H1 (cell line): ENCODE data around the gene CKB. TPM values are rescaled to one million over a fixed set of nuclear protein-coding genes. Genes with fewer than 3 reads are reported as not detected.

Source experiments
- CTCF ChIA-PET: fragments of 300-600 bp; sonication (Branson Sonifier 250); formaldehyde crosslinking; loops from one replicate; lab custom pipeline; 2021; ENCODE audit not compliant: partially characterized antibody; lab: Charles Lee
- POLR2A ChIA-PET: fragments of 300-600 bp; sonication (Branson Sonifier 250); formaldehyde crosslinking; loops from one replicate; lab custom pipeline; 2021; ENCODE audit warnings: inconsistent platforms; ENCODE audit not compliant: partially characterized antibody; lab: Charles Lee
- DNase-seq, 2 experiments: peaks; one replicate each; pipeline versions ENCODE4 v3.0.0 to v3.0.0-alpha.2; 2010 to 2022; ENCODE audit warnings: low spot score in 2 of 2, low read depth in 1 of 2, mixed read lengths in 1 of 2
- FAIRE-seq: peaks from 2 replicates; lab custom pipeline; 2011; peaks lifted over from hg19 to GRCh38; lab: Jason Lieb, UNC
- H2AFZ ChIP-seq: 2 replicates; pipeline ENCODE4 v1.8.1; 2012; ENCODE audit warnings: low read length, inconsistent platforms
- H2AK5ac ChIP-seq: 2 replicates; pipeline ENCODE4 v1.6.1; 2013; ENCODE audit warnings: low read depth, low read length
- H2BK120ac ChIP-seq: replicated peaks from 2 replicates; pipeline ENCODE3; 2013; ENCODE audit warnings: low read depth, low read length, inconsistent platforms
- H2BK12ac ChIP-seq: 2 replicates; pipeline ENCODE4 v1.6.1; 2013; ENCODE audit warnings: low read depth, low read length
- H2BK15ac ChIP-seq: 2 replicates; pipeline ENCODE4 v1.6.1; 2013; ENCODE audit warnings: low read length
- H2BK20ac ChIP-seq: 2 replicates; pipeline ENCODE4 v1.6.1; 2013; ENCODE audit warnings: low read length
- H2BK5ac ChIP-seq: 2 replicates; pipeline ENCODE4 v1.6.1; 2013; ENCODE audit warnings: low read depth, low read length
- H3K14ac ChIP-seq: 2 replicates; pipeline ENCODE4 v1.6.1; 2013; ENCODE audit warnings: inconsistent platforms; ENCODE audit not compliant: insufficient read length
- H3K18ac ChIP-seq: 2 replicates; pipeline ENCODE4 v1.6.1; 2013; ENCODE audit warnings: low read length; ENCODE audit errors: extremely low read depth
- H3K23ac ChIP-seq: 2 replicates; pipeline ENCODE4 v1.6.1; 2013; ENCODE audit warnings: inconsistent platforms; ENCODE audit not compliant: insufficient read length
- H3K23me2 ChIP-seq: 2 replicates; pipeline ENCODE4 v1.6.1; 2013; ENCODE audit warnings: low read depth, low read length
- H3K27ac ChIP-seq: 2 replicates; pipeline ENCODE4 v1.6.1; 2011; ENCODE audit warnings: low read depth, low read length, inconsistent platforms
- H3K27me3 ChIP-seq, 4 experiments: replicated peaks in 1 of 4; 1 replicate in 1 of 4; 2 replicates in 3 of 4; pipeline versions ENCODE4 v1.6.1 to v1.8.1; 2011 to 2013; ENCODE audit warnings: low read length in 3 of 4, mild to moderate bottlenecking in 3 of 4, inconsistent platforms in 2 of 4, mixed read lengths in 2 of 4, moderate library complexity in 1 of 4; ENCODE audit not compliant: control insufficient read depth in 3 of 4, insufficient read depth in 3 of 4; ENCODE audit errors: extremely low read depth in 1 of 4
- H3K36me3 ChIP-seq, 4 experiments: 2 replicates each; pipeline versions ENCODE4 v1.6.1 to v1.8.1; 2011 to 2013; ENCODE audit warnings: mild to moderate bottlenecking in 4 of 4, low read length in 3 of 4, moderate library complexity in 2 of 4, control low read depth in 1 of 4, inconsistent platforms in 1 of 4; ENCODE audit not compliant: insufficient read depth in 4 of 4, control insufficient read depth in 2 of 4
- H3K4ac ChIP-seq: replicated peaks from 2 replicates; pipeline ENCODE3; 2013; ENCODE audit warnings: low read length, low read depth, mixed read lengths, inconsistent platforms; ENCODE audit not compliant: insufficient read length
- H3K4me1 ChIP-seq, 4 experiments: replicated peaks in 1 of 4; 1 replicate in 1 of 4; 2 replicates in 3 of 4; pipeline versions ENCODE4 v1.6.1 to v1.8.1; 2011 to 2013; ENCODE audit warnings: low read length in 3 of 4, inconsistent platforms in 2 of 4, mixed read lengths in 1 of 4; ENCODE audit not compliant: insufficient read depth in 4 of 4, control insufficient read depth in 3 of 4
- H3K4me2 ChIP-seq, 2 experiments: 2 replicates each; pipeline versions ENCODE4 v1.6.1 to v1.8.1; 2011 to 2013; ENCODE audit warnings: low read depth in 2 of 2, low read length in 2 of 2, control low read depth in 1 of 2, inconsistent platforms in 1 of 2, mild to moderate bottlenecking in 1 of 2; ENCODE audit not compliant: insufficient read depth in 1 of 2
- H3K4me3 ChIP-seq, 4 experiments: fragments of 200-600, 300-600 bp in 1 of 4; sonication (generic), shearing (Covaris generic), sonication (Bioruptor Twin) in 1 of 4; 2 replicates each; pipeline versions ENCODE4 v1.5.1 to v1.8.1; 2011 to 2016; ENCODE audit warnings: low read length in 4 of 4, low read depth in 3 of 4, control low read depth in 2 of 4, inconsistent platforms in 2 of 4, mild to moderate bottlenecking in 2 of 4, mixed read lengths in 1 of 4, moderate library complexity in 1 of 4; ENCODE audit not compliant: insufficient read depth in 2 of 4; ENCODE audit errors: extremely low read depth in 1 of 4
- H3K56ac ChIP-seq: replicated peaks from 2 replicates; pipeline ENCODE3; 2013; ENCODE audit warnings: low read depth, mild to moderate bottlenecking, mixed read lengths, low read length, inconsistent platforms; ENCODE audit not compliant: insufficient read length
- H3K79me1 ChIP-seq: 2 replicates; pipeline ENCODE4 v1.6.1; 2013; ENCODE audit warnings: low read depth, low read length, control low read depth
- H3K79me2 ChIP-seq, 2 experiments: 2 replicates each; pipeline versions ENCODE4 v1.6.1 to v1.8.1; 2012 to 2013; ENCODE audit warnings: low read length in 2 of 2, mild to moderate bottlenecking in 2 of 2, inconsistent platforms in 1 of 2; ENCODE audit not compliant: insufficient read depth in 2 of 2, control insufficient read depth in 1 of 2
- H3K9ac ChIP-seq, 4 experiments: replicated peaks in 1 of 4; 1 replicate in 1 of 4; 2 replicates in 3 of 4; pipeline versions ENCODE4 v1.6.1 to v1.8.1; 2011 to 2013; ENCODE audit warnings: low read depth in 3 of 4, low read length in 3 of 4, control low read depth in 2 of 4, mild to moderate bottlenecking in 2 of 4, moderate library complexity in 2 of 4, inconsistent platforms in 1 of 4; ENCODE audit errors: extremely low read depth in 1 of 4
- H3K9me3 ChIP-seq, 2 experiments: 2 replicates each; pipeline versions ENCODE4 v1.6.1 to v1.8.1; 2012 to 2013; ENCODE audit warnings: mild to moderate bottlenecking in 2 of 2, moderate library complexity in 2 of 2, control low read depth in 1 of 2, inconsistent platforms in 1 of 2, low read depth in 1 of 2, low read length in 1 of 2, mixed read lengths in 1 of 2; ENCODE audit not compliant: insufficient read depth in 2 of 2
- H4K20me1 ChIP-seq, 2 experiments: replicated peaks in 1 of 2; 2 replicates each; pipeline versions ENCODE3 to v1.8.1; 2011 to 2013; ENCODE audit warnings: inconsistent platforms in 2 of 2, low read length in 2 of 2, mild to moderate bottlenecking in 1 of 2; ENCODE audit not compliant: insufficient read depth in 2 of 2, control insufficient read depth in 1 of 2
- H4K5ac ChIP-seq: 2 replicates; pipeline ENCODE4 v1.6.1; 2013; ENCODE audit warnings: low read length, low read depth, mixed read lengths, inconsistent platforms; ENCODE audit not compliant: insufficient read length
- H4K8ac ChIP-seq: 2 replicates; pipeline ENCODE4 v1.8.0; 2013; ENCODE audit warnings: mild to moderate bottlenecking, moderate library complexity, low read length, inconsistent platforms; ENCODE audit not compliant: insufficient read depth; ENCODE audit errors: extremely low read depth
- H4K91ac ChIP-seq: replicated peaks from 2 replicates; pipeline ENCODE3; 2013; ENCODE audit warnings: low read length, mixed read lengths, inconsistent platforms; ENCODE audit not compliant: insufficient read length
- E2F6 ChIP-seq: IDR thresholded peaks from 2 replicates; pipeline ENCODE4 v1.6.1; 2012; ENCODE audit warnings: inconsistent platforms
- MAFK ChIP-seq: IDR thresholded peaks from 2 replicates; pipeline ENCODE4 v1.6.1; 2012; ENCODE audit warnings: low read depth, mild to moderate bottlenecking, improper control_type of control experiment, low read length
- RAD21 ChIP-seq, 2 experiments: IDR thresholded peaks in 1 of 2; conservative IDR thresholded peaks in 1 of 2; 2 replicates each; pipeline ENCODE4 v1.6.1; 2011; ENCODE audit warnings: low read depth in 2 of 2, low read length in 2 of 2, improper control_type of control experiment in 1 of 2, inconsistent platforms in 1 of 2, mild to moderate bottlenecking in 1 of 2, moderate library complexity in 1 of 2
- SAP30 ChIP-seq: fragments of 300-600 bp; sonication (generic); IDR thresholded peaks from 2 replicates; pipeline ENCODE4 v1.7.1; 2012; ENCODE audit warnings: low read length, moderate library complexity, mild to moderate bottlenecking, inconsistent platforms; ENCODE audit not compliant: insufficient read depth, insufficient replicate concordance
- SIRT6 ChIP-seq: IDR thresholded peaks from one replicate; pipeline ENCODE4 v1.7.1; 2012; ENCODE audit warnings: low read length, inconsistent platforms
- SP4 ChIP-seq: IDR thresholded peaks from 2 replicates; pipeline ENCODE4 v1.6.1; 2012; ENCODE audit warnings: low read length, inconsistent platforms
- SRF ChIP-seq: IDR thresholded peaks from 2 replicates; pipeline ENCODE4 v1.6.1; 2011; ENCODE audit warnings: mild to moderate bottlenecking, low read depth, low read length, moderate library complexity
- SUZ12 ChIP-seq: fragments of 200-600 bp; sonication (generic); IDR thresholded peaks from 2 replicates; pipeline ENCODE4 v1.6.1; 2012; ENCODE audit warnings: mild to moderate bottlenecking, inconsistent platforms, low read length, moderate library complexity, mixed read lengths
- WGBS, 2 experiments: shearing (Covaris generic) in 1 of 2; methylation state at CpG; one replicate each; pipeline versions ENCODE4 v1.1.6 to v1.1.7; 2013 to 2015; ENCODE audit warnings: low lambda C conversion rate in 2 of 2, mixed read lengths in 2 of 2, inconsistent platforms in 1 of 2, low coverage in 1 of 2, missing lambda C conversion rate in 1 of 2; ENCODE audit not compliant: insufficient replicate concordance in 2 of 2, insufficient coverage in 1 of 2, insufficient read length in 1 of 2; ENCODE audit errors: extremely low coverage in 1 of 2, missing lambda C conversion rate in 1 of 2; 5-methylcytosine and 5-hydroxymethylcytosine counted together
- polyA plus RNA-seq, 7 experiments: library from polyadenylated mRNA; depleted of rRNA in 3 of 7; stranded (reverse) in 5 of 7; unstranded in 2 of 7; fragments of >200 nt in 5 of 7; fragments of 200-250 nt in 2 of 7; gene quantifications; 1 replicate in 5 of 7; 2 replicates in 1 of 7; 4 replicates in 1 of 7; pipeline versions ENCODE4 v1.2.1 to v1.2.3, GENCODE V29; 2011 to 2013; ENCODE audit warnings: missing spikeins in 2 of 7, mixed read lengths in 2 of 7
- total RNA-seq: library from RNA; stranded (reverse); fragmentation: NEBNext Ultra II Directional; extraction: Animal tissue kit (Norgen Biotek cat#: 25700); gene quantifications from 2 replicates; pipeline ENCODE4 v1.2.1, GENCODE V29; 2021

Gene CKB
- total and polyA plus RNA-seq, 2 of the 8 experiments (the other 6 are each of a cell fraction or from before 2014, with no cell fraction given), result 538 to 950 TPM

DNA sequence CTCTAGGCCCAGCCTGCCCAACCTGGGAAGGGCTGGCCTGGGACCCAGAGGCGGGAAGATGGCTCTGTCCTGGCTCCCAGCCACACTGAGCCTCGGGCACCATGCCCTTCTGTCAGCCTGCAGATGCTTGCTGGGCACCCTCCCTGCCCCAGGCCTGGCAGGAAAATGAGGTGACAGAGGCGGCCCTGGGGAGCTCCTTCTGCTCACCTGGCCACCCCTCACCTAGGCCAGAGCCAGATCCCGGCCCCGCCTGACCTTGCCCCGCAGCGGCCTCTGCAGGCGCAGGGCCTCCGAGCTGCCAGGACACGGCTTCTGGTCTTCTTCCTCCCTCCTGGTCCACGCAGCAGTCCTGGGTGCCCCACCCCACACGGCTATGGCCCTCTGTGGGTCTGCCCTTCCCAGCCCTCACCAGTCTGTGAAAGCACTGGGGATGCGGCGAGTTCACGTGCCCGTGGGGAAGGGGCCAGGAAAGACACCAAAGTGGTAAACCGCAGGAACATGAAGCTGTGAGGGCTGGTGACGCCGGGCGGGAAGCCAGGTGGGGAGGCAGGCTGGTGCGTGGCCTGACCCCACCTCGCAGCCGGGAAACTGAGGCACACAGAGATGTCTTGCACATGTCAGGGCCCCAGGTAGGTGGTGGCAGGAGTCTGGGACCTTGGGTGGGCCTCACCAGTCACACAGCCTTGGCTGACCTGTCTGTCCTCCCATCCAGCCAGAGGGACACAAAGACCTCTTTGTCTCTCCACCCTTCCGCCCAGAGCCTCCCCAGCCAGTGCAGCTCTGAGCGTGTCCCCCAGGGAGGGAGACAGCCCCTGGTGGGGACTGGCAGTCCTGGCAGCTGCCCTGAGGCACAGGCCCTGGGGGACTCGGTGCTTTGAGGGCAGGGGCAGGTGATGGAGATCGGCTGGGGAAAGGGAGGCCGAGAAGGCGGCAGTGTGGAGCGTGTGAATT lies 27.0 kb upstream of the CKB start:
- FAIRE-seq, result no peak
- POLR2A ChIA-PET, result interaction anchor here (0.9 to 29.8 kb wide), 6 partner anchors 10 to 39 kb away, joined by 3 to 844 read pairs (median 6); partner anchors contain the start of genes BAG5, CKB and COA8
- 0 out of 2 replicates have a peak overlapping the region, but pooled peaks have one; percentile 50 for H2BK12ac ChIP-seq

More for the DNA sequence above, 27.0 kb upstream of the CKB start:
- DNase-seq, result no peak
- Histone ChIP-seq H3K4ac (no peak overlapping the region), H3K27ac (0 out of 2 replicates have a peak overlapping the region, but pooled peaks have one; percentile 11), H4K91ac (peak overlapping the region; percentile 9), H2BK120ac (no peak overlapping the region), H3K23me2 (no peaks in the 10 kb centered on the region), H2AK5ac (no peak overlapping the region), H2AFZ (no peak overlapping the region), H4K20me1 (peaks cover 0 to 4% of the 10 kb centered on the region in 2 experiments), H4K5ac (no peak overlapping the region), H3K23ac (no peak overlapping the region), H3K9me3 (no peaks in the 10 kb centered on the region), H3K4me2 (no peak overlapping the region), H3K4me1 (peaks cover 0 to 3% (median 1%) of the 10 kb centered on the region in 4 experiments; a peak in 4 of 7 replicates), H3K4me3 (no peak overlapping the region), H3K14ac (no peak overlapping the region), H3K36me3 (no peaks in the 10 kb centered on the region), H3K79me2 (no peaks in the 10 kb centered on the region), H3K27me3 (no peaks in the 10 kb centered on the region), H2BK20ac (no peak overlapping the region), H2BK15ac (peak overlapping the region; percentile 95; the same call in 1 of the 2 replicates), H3K9ac (no peak overlapping the region), H3K56ac (no peak overlapping the region), H4K8ac (peak overlapping the region; percentile 20; the same call in 1 of the 2 replicates), H3K18ac (no peak overlapping the region), H3K79me1 (no peaks in the 10 kb centered on the region), H2BK5ac (no peak overlapping the region; the same call in 1 of the 2 replicates)
- TF ChIP-seq SIRT6 (no peak), SRF (no peak), RAD21 (IDR thresholded peaks at IDR 0.05 in 1 of 2, conservative IDR thresholded peaks at IDR 0.05 in 1 of 2; ENCODE audit: low read depth in 2 of 2, low read length in 2 of 2) (peak in 1 of 2 experiments; percentile 9; a peak in 1 of 4 replicates), E2F6 (0 out of 2 replicates have a peak, but pooled peaks have one; percentile 19), SAP30 (no peak), SP4 (no peak), SUZ12 (no peak), MAFK (no peak)
- WGBS, 2 experiments, result 87% methylated on average over 28 of the region's 30 CpGs; no CpG with 5 or more reads in 1 of the 2 experiments
- CTCF ChIA-PET, result interaction anchor here (1.0 to 28.8 kb wide), 7 partner anchors 8 to 305 kb away, joined by 3 to 921 read pairs (median 8); partner anchors contain the start of genes BAG5, CKB and TRMT61A
